ENCODE results near the gene METTL3. TPM values are rescaled to one million over a fixed set of nuclear protein-coding genes. Genes with fewer than 3 reads are reported as not detected.

Gene METTL3
- total and polyA plus RNA-seq, 3 experiments from 2014 or later = 27.4 to 58.9 (median 54.1) TPM

DNA sequence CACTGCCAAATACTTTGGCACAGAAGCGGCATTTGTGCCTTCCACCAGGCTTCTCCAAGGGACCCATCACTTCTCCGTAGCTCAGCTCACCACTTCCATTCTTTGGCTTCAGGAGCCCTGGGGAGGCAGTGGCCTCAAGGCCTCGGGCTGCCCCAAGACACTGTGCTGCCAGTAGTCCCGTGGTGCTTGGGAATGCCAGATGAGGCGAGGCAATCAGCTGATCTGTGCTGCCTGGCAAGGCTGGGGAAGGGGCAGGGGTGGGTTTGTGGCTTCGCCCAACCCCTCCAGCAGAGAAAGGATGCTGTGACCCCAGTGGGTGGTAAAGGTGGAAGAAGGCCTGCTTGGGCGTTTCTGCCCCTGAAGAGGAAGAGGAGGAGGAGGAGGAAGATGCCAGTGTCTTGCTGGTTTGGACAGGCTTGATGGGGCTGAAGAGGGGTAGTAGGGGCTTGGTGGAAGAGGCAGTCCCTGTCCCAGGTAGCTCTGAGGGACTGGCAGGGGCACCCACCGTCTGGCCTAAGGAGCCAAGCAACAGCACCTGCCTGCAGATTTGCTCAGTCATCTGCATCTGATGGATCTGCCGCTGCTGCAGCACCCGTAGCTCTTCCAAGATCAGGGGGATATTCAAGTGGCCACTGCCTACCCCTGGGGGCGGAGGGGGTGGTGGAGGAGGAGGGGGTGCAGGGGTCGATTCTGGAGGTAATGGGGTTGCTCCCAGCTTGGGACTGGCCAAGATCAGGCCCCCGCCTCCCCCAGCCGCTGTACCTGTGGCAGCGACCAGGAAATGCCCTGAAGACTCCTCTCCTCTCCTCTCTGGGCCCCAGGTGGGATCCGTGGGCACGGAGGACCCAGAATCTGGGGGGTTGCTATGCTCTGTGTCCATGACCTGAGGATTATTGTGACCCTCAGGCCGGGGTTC lies 13.7 kb upstream of the METTL3 start:
- Histone ChIP-seq H3K27ac (ENCODE audit: low read depth, low read length) (no peak overlapping the region), H3K4me3 (ENCODE audit: low read length) (no peak overlapping the region), H3K4me1 (ENCODE audit: insufficient read depth, low read length) (peaks cover 11% of the 10 kb centered on the region), H3K36me3 (ENCODE audit: insufficient read depth, low read length) (no peaks in the 10 kb centered on the region), H3K27me3 (ENCODE audit: insufficient read depth, low read length, poor library complexity, severe bottlenecking) (no peaks in the 10 kb centered on the region), H3K9me3 (ENCODE audit: low read length) (no peaks in the 10 kb centered on the region)
- no peaks in the 10 kb centered on the region for H3K27me3 Mint-ChIP-seq
- peak overlapping the region in 6 of 8 donors; percentile 41 to 98 (median 79) for H3K27ac Mint-ChIP-seq
- no peak for DNase-seq
- H3K4me3 Mint-ChIP-seq = peak overlapping the region; percentile 74 to 94 (median 85)
- CTCF ChIA-PET = interaction anchor here (1.1 to 1.8 kb wide), 2 partner anchors 14 to 32 kb away, joined by 4 to 9 read pairs; partner anchors contain the start of gene METTL3
- POLR2A ChIA-PET = interaction anchor here (0.6 kb wide), 1 partner anchor 1101 kb away, joined by 9 read pairs; no protein-coding TSS in a partner anchor
- H3K36me3 Mint-ChIP-seq = no peaks in the 10 kb centered on the region
- no peaks in the 10 kb centered on the region for H3K9me3 Mint-ChIP-seq
- peaks cover 10 to 15% (median 14%) of the 10 kb centered on the region in 3 donors for H3K4me1 Mint-ChIP-seq

DNA sequence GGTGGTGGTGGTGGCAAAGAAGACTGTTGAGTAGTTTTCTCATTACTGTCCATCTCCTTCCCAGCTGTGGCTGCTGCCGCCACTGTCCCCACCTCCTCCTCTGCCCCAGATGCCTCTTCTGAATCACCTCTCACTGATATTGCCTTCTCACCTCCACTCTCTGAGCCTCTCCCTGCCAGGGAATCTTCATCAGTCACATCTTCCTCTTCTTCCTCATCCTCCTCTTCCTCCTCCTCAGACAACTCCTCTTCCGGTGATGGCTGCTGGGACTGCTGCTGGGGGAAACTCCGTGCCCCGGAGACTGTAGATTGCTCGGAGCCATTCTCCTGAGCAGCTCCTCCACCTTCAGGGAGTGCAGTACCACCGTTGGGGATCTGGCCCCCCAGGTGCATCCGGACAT lies 12.1 kb upstream of the METTL3 start:
- CTCF ChIA-PET = interaction anchor here (0.8 to 1.8 kb wide), 2 partner anchors 25 to 33 kb away, joined by 3 to 4 read pairs; no protein-coding TSS in a partner anchor
- Mint-ChIP-seq H3K27ac (peak overlapping the region in 1 of 8 donors; percentile 19), H3K4me3 (peak overlapping the region in 3 of 7 donors; percentile 11 to 80 (median 60)), H3K9me3 (no peaks in the 10 kb centered on the region), H3K27me3 (peaks cover 4 to 8% of the 10 kb centered on the region in 2 donors), H3K36me3 (peaks cover 0 to 1% (median 0%) of the 10 kb centered on the region in 3 donors), H3K4me1 (peaks cover 10 to 15% (median 14%) of the 10 kb centered on the region in 3 donors)
- POLR2A ChIA-PET = interaction anchor here (0.5 kb wide), 1 partner anchor 69 kb away, joined by 3 read pairs; no protein-coding TSS in a partner anchor
- Histone ChIP-seq H3K4me1 (ENCODE audit: insufficient read depth, low read length) (peaks cover 11% of the 10 kb centered on the region), H3K27ac (ENCODE audit: low read depth, low read length) (no peak overlapping the region), H3K4me3 (ENCODE audit: low read length) (no peak overlapping the region), H3K36me3 (ENCODE audit: insufficient read depth, low read length) (no peaks in the 10 kb centered on the region), H3K27me3 (ENCODE audit: insufficient read depth, low read length, poor library complexity, severe bottlenecking) (no peaks in the 10 kb centered on the region), H3K9me3 (ENCODE audit: low read length) (no peaks in the 10 kb centered on the region)
- DNase-seq = no peak

DNA sequence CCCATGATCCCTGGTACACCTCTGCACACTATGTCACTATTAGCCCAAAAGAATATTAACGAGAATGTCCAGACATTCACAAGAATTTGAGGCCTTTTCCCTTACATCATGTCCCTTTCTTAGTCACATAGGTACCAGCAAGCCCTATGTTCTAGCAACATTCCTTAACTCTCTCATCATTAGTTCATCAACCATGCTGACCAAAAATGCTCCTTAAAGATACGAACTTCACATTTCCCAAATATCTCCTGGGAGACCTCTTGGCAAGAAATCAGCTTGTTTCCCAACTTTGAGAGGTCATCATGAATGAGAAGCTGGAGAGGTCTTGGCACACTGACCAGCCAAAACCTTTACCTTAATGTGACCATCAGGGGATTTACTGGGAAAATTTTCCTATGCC lies 10.4 kb upstream of the METTL3 start:
- ChIA-PET POLR2A (no interaction called here), CTCF (interaction anchor here (1.5 kb wide), 1 partner anchor 23 kb away, joined by 6 read pairs; no protein-coding TSS in a partner anchor)
- peaks cover 2% of the 10 kb centered on the region for H3K4me1 ChIP-seq (ENCODE audit: insufficient read depth, low read length)
- H3K9me3 ChIP-seq (ENCODE audit: low read length) = no peaks in the 10 kb centered on the region
- H3K27ac ChIP-seq (ENCODE audit: low read depth, low read length) = no peak overlapping the region
- Mint-ChIP-seq H3K27me3 (peaks cover 4 to 8% of the 10 kb centered on the region in 2 donors), H3K36me3 (peaks cover 0 to 1% (median 0%) of the 10 kb centered on the region in 3 donors), H3K4me1 (peaks cover 5 to 6% (median 5%) of the 10 kb centered on the region in 3 donors), H3K4me3 (peak overlapping the region in 1 of 7 donors; percentile 22), H3K9me3 (no peaks in the 10 kb centered on the region), H3K27ac (no peak overlapping the region)
- no peaks in the 10 kb centered on the region for H3K36me3 ChIP-seq (ENCODE audit: insufficient read depth, low read length)
- no peak for DNase-seq
- H3K4me3 ChIP-seq (ENCODE audit: low read length) = no peak overlapping the region
- H3K27me3 ChIP-seq (ENCODE audit: insufficient read depth, low read length, poor library complexity, severe bottlenecking) = no peaks in the 10 kb centered on the region

DNA sequence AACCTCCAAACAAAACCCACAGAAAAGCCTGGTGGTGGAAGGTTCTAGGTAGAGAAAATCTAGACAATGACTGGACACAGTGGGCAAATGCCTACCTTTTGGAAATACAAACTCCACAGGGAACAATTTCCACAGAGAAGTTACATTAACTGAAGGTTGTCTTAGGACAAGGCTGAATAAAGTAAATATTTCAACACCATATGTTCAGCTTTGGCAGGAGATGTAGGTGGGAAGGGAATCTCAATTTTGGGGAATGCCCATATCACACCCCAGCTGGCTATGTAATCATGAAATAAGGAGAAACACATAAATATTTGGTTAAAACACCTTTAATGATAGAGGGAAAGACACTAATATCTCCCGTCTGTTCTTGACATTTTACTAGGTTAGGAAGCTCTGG lies 9.6 kb upstream of the METTL3 start:
- no peak overlapping the region for H3K27ac Mint-ChIP-seq
- Histone ChIP-seq H3K9me3 (ENCODE audit: low read length) (no peaks in the 10 kb centered on the region), H3K27me3 (ENCODE audit: insufficient read depth, low read length, poor library complexity, severe bottlenecking) (no peaks in the 10 kb centered on the region), H3K36me3 (ENCODE audit: insufficient read depth, low read length) (no peaks in the 10 kb centered on the region), H3K4me3 (ENCODE audit: low read length) (no peak overlapping the region), H3K4me1 (ENCODE audit: insufficient read depth, low read length) (no peaks in the 10 kb centered on the region), H3K27ac (ENCODE audit: low read depth, low read length) (no peak overlapping the region)
- ChIA-PET CTCF (interaction anchor here (1.5 to 1.6 kb wide), 2 partner anchors 9 to 22 kb away, joined by 4 to 6 read pairs; no protein-coding TSS in a partner anchor), POLR2A (no interaction called here)
- peaks cover 0 to 1% (median 0%) of the 10 kb centered on the region in 3 donors for H3K36me3 Mint-ChIP-seq
- no peaks in the 10 kb centered on the region for H3K9me3 Mint-ChIP-seq
- H3K4me1 Mint-ChIP-seq = peaks cover 4 to 6% (median 4%) of the 10 kb centered on the region in 3 donors
- peaks cover 4 to 13% of the 10 kb centered on the region in 2 donors for H3K27me3 Mint-ChIP-seq
- no peak for DNase-seq
- H3K4me3 Mint-ChIP-seq = peak overlapping the region in 1 of 7 donors; percentile 22

DNA sequence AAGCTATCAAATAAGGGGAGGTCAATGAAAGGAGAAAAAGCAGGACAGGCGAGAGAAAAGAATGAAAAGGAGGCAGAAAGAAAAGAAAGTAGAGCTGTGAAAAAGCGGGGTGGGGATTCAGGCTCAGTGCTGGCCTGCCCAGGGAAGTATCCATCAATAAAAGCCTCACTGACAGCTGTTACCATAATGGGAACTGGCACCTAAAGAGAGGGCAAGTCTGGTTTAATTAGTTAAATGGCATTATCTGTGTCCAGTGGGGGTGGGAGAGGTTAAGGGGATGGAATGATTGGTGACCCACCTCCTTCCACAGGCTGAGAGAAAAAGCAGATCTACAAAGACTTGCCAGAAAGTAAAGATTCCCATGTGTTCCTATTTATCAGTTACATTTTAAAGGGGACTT lies 7.6 kb upstream of the METTL3 start:
- Mint-ChIP-seq H3K27ac (peak overlapping the region in 1 of 8 donors; percentile 39), H3K27me3 (peaks cover 4 to 14% of the 10 kb centered on the region in 2 donors), H3K4me3 (no peak overlapping the region), H3K4me1 (no peaks in the 10 kb centered on the region), H3K9me3 (no peaks in the 10 kb centered on the region), H3K36me3 (peaks cover 0 to 1% (median 0%) of the 10 kb centered on the region in 3 donors)
- CTCF ChIA-PET = no interaction called here
- no peak overlapping the region for H3K27ac ChIP-seq (ENCODE audit: low read depth, low read length)
- POLR2A ChIA-PET = no interaction called here
- H3K4me1 ChIP-seq (ENCODE audit: insufficient read depth, low read length) = no peaks in the 10 kb centered on the region
- H3K4me3 ChIP-seq (ENCODE audit: low read length) = no peak overlapping the region
- no peaks in the 10 kb centered on the region for H3K27me3 ChIP-seq (ENCODE audit: insufficient read depth, low read length, poor library complexity, severe bottlenecking)
- no peak for DNase-seq
- H3K36me3 ChIP-seq (ENCODE audit: insufficient read depth, low read length) = no peaks in the 10 kb centered on the region
- no peaks in the 10 kb centered on the region for H3K9me3 ChIP-seq (ENCODE audit: low read length)

DNA sequence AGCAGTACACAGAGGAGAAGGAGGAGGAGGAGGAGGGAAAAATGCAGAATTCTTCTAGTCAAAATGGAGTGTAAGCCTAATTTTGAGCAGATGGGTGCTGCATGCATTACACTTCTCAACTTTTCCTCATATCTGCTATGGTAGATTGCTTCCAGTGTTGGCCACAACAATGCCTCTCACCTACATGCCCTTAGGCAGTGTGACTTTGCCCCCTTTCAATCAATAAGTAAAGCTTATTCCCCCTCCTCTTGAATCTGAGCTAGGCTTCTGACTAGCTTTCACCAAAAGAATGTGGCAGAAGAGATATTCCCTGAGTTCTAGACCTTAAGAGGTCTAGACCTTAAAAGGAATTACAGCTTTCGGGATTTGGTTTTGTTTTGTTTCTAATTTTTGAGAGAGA lies 3.2 kb upstream of the METTL3 start:
- no peak for DNase-seq
- no peaks in the 10 kb centered on the region for H3K36me3 ChIP-seq (ENCODE audit: insufficient read depth, low read length)
- H3K9me3 ChIP-seq (ENCODE audit: low read length) = no peaks in the 10 kb centered on the region
- H3K4me1 Mint-ChIP-seq = peaks cover 16 to 26% (median 22%) of the 10 kb centered on the region in 3 donors
- peaks cover 0 to 3% (median 0%) of the 10 kb centered on the region in 5 donors for H3K9me3 Mint-ChIP-seq
- H3K27me3 ChIP-seq (ENCODE audit: insufficient read depth, low read length, poor library complexity, severe bottlenecking) = no peaks in the 10 kb centered on the region
- H3K4me1 ChIP-seq (ENCODE audit: insufficient read depth, low read length) = peaks cover 12% of the 10 kb centered on the region
- H3K27me3 Mint-ChIP-seq = peaks cover 4 to 14% of the 10 kb centered on the region in 2 donors
- H3K27ac ChIP-seq (ENCODE audit: low read depth, low read length) = no peak overlapping the region
- ChIA-PET POLR2A (no interaction called here), CTCF (no interaction called here)
- no peak overlapping the region for H3K4me3 ChIP-seq (ENCODE audit: low read length)
- H3K36me3 Mint-ChIP-seq = peaks cover 0 to 15% (median 1%) of the 10 kb centered on the region in 3 donors
- H3K27ac Mint-ChIP-seq = no peak overlapping the region
- H3K4me3 Mint-ChIP-seq = no peak overlapping the region

DNA sequence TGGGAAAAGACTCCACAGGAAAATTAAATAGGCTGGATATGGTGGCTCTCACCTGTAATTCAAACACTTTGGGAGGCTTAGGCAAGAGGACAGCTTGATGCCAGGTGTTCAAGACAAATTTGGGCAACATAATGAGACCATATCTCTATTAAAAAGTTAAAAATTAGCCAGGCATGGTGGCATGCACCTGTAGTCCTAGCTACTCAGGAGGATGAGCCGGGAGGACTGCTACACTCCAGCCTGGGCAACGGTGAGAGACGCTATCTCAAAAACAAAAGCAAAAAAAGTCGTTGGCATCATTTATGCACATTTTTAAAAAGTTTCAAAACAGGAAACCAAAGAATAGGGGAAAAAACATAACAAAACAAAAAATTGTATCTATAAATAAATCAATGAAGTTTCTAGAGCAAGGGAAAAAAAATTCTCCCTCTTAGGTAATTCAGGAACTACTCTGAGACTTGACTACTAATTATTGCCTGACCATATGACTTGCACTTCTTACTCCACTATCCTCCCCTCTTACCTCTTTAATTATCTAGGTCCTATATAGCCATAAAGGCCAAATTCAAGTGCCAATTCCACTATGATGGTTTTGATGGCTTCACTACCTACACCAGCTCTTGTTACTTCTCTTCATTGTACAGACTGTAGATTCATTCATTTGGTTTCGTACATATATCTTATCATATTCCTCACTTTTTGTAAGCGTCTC lies 1.6 kb downstream of the METTL3 start:
- H3K36me3 ChIP-seq (ENCODE audit: insufficient read depth, low read length) = peaks cover 5% of the 10 kb centered on the region
- H3K27ac Mint-ChIP-seq = peak overlapping the region; percentile 34 to 99 (median 98)
- peaks cover 27% of the 10 kb centered on the region for H3K4me1 ChIP-seq (ENCODE audit: insufficient read depth, low read length)
- ChIA-PET CTCF (interaction anchor here (6.9 kb wide), 1 partner anchor 11 kb away, joined by 42 read pairs; no protein-coding TSS in a partner anchor), POLR2A (no interaction called here)
- peaks cover 0 to 37% (median 4%) of the 10 kb centered on the region in 3 donors for H3K36me3 Mint-ChIP-seq
- H3K4me1 Mint-ChIP-seq = peaks cover 41 to 58% (median 57%) of the 10 kb centered on the region in 3 donors
- no peak overlapping the region for H3K27ac ChIP-seq (ENCODE audit: low read depth, low read length)
- DNase-seq = no peak
- H3K9me3 ChIP-seq (ENCODE audit: low read length) = no peaks in the 10 kb centered on the region
- H3K9me3 Mint-ChIP-seq = peaks cover 0 to 3% (median 0%) of the 10 kb centered on the region in 5 donors
- peak overlapping the region; percentile 97 to 100 (median 99) for H3K4me3 Mint-ChIP-seq
- H3K27me3 ChIP-seq (ENCODE audit: insufficient read depth, low read length, poor library complexity, severe bottlenecking) = no peaks in the 10 kb centered on the region
- peak overlapping the region; percentile 100 for H3K4me3 ChIP-seq (ENCODE audit: low read length)
- H3K27me3 Mint-ChIP-seq = no peaks in the 10 kb centered on the region

Measured in CD8-positive, alpha-beta memory T cell (primary cell).